ENCODE results near the gene SLAMF1. TPM values are rescaled to one million over a fixed set of nuclear protein-coding genes. Genes with fewer than 3 reads are reported as not detected.

SLAMF1 gene, protein sequence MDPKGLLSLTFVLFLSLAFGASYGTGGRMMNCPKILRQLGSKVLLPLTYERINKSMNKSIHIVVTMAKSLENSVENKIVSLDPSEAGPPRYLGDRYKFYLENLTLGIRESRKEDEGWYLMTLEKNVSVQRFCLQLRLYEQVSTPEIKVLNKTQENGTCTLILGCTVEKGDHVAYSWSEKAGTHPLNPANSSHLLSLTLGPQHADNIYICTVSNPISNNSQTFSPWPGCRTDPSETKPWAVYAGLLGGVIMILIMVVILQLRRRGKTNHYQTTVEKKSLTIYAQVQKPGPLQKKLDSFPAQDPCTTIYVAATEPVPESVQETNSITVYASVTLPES
- total RNA-seq (2014; rRNA removed; shearing (Covaris generic)): not detected in 2 replicates
- not detected in 2 replicates for polyA plus RNA-seq (2016; fragmentation: Nextera tagmentation; extraction: Ambion mirVana)
- long read RNA-seq: 0 reads

DNA sequence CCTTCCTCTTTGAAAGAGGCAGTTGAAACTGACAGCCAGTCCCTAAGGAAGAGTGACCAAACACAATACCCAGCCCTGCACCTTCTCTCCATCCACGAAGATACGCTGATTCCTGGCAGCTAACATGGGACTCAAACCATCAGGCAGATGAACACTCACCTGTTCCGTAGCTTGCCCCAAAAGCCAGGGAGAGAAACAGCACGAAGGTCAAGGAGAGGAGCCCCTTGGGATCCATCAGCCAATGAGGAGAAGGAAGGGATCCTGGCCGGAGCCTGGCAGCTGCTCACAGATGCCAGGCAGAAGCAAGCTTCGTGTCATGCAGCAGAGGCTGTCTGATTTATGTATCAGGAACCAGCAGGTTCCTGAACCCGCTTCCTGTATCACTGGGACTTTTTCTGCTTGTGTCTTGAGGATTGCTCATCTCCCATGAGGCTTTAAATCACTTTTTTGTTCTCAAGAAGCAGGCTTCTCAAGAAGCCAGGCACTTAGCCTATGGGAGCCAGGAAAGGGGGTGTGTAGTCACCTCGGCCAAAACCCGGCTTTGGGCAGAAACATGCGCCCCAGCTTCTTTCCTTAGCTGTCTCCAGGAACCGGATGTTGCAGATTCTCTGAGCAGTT lies at the start of gene SLAMF1:
SLAMF1 (minus strand) TSS at position 334 of the 618 bp plus-strand sequence; CDS start at position 235, 99 bp downstream.
- peaks cover 4% of the 10 kb centered on the region for H3K27me3 Mint-ChIP-seq (ENCODE audit: insufficient read depth, low read depth, poor library complexity)
- H3K4me1 ChIP-seq (ENCODE audit: insufficient read depth): peaks cover 12% of the 10 kb centered on the region
- no peak for TF ChIP-seq STAT1 (IDR thresholded peaks at IDR 0.05; ENCODE audit: unreplicated experiment)
- no peak for TF ChIP-seq NANOG (IDR thresholded peaks at IDR 0.05; ENCODE audit: borderline replicate concordance)
- no peak for TF ChIP-seq EZH2 (IDR thresholded peaks at IDR 0.05; ENCODE audit: low read depth, unreplicated experiment)
- TF ChIP-seq ZNF114 (CRISPR knock-in tag; IDR thresholded peaks at IDR 0.05): no peak
- TF ChIP-seq, protein P1, sequence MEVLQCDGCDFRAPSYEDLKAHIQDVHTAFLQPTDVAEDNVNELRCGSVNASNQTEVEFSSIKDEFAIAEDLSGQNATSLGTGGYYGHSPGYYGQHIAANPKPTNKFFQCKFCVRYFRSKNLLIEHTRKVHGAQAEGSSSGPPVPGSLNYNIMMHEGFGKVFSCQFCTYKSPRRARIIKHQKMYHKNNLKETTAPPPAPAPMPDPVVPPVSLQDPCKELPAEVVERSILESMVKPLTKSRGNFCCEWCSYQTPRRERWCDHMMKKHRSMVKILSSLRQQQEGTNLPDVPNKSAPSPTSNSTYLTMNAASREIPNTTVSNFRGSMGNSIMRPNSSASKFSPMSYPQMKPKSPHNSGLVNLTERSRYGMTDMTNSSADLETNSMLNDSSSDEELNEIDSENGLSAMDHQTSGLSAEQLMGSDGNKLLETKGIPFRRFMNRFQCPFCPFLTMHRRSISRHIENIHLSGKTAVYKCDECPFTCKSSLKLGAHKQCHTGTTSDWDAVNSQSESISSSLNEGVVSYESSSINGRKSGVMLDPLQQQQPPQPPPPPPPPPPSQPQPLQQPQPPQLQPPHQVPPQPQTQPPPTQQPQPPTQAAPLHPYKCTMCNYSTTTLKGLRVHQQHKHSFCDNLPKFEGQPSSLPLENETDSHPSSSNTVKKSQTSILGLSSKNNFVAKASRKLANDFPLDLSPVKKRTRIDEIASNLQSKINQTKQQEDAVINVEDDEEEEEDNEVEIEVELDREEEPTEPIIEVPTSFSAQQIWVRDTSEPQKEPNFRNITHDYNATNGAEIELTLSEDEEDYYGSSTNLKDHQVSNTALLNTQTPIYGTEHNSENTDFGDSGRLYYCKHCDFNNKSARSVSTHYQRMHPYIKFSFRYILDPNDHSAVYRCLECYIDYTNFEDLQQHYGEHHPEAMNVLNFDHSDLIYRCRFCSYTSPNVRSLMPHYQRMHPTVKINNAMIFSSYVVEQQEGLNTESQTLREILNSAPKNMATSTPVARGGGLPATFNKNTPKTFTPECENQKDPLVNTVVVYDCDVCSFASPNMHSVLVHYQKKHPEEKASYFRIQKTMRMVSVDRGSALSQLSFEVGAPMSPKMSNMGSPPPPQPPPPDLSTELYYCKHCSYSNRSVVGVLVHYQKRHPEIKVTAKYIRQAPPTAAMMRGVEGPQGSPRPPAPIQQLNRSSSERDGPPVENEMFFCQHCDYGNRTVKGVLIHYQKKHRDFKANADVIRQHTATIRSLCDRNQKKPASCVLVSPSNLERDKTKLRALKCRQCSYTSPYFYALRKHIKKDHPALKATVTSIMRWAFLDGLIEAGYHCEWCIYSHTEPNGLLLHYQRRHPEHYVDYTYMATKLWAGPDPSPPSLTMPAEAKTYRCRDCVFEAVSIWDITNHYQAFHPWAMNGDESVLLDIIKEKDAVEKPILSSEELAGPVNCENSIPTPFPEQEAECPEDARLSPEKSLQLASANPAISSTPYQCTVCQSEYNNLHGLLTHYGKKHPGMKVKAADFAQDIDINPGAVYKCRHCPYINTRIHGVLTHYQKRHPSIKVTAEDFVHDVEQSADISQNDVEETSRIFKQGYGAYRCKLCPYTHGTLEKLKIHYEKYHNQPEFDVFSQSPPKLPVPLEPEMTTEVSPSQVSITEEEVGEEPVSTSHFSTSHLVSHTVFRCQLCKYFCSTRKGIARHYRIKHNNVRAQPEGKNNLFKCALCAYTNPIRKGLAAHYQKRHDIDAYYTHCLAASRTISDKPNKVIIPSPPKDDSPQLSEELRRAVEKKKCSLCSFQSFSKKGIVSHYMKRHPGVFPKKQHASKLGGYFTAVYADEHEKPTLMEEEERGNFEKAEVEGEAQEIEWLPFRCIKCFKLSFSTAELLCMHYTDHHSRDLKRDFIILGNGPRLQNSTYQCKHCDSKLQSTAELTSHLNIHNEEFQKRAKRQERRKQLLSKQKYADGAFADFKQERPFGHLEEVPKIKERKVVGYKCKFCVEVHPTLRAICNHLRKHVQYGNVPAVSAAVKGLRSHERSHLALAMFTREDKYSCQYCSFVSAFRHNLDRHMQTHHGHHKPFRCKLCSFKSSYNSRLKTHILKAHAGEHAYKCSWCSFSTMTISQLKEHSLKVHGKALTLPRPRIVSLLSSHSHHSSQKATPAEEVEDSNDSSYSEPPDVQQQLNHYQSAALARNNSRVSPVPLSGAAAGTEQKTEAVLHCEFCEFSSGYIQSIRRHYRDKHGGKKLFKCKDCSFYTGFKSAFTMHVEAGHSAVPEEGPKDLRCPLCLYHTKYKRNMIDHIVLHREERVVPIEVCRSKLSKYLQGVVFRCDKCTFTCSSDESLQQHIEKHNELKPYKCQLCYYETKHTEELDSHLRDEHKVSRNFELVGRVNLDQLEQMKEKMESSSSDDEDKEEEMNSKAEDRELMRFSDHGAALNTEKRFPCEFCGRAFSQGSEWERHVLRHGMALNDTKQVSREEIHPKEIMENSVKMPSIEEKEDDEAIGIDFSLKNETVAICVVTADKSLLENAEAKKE (CRISPR knock-in tag; IDR thresholded peaks at IDR 0.05): no peak
- TF ChIP-seq, protein P2, sequence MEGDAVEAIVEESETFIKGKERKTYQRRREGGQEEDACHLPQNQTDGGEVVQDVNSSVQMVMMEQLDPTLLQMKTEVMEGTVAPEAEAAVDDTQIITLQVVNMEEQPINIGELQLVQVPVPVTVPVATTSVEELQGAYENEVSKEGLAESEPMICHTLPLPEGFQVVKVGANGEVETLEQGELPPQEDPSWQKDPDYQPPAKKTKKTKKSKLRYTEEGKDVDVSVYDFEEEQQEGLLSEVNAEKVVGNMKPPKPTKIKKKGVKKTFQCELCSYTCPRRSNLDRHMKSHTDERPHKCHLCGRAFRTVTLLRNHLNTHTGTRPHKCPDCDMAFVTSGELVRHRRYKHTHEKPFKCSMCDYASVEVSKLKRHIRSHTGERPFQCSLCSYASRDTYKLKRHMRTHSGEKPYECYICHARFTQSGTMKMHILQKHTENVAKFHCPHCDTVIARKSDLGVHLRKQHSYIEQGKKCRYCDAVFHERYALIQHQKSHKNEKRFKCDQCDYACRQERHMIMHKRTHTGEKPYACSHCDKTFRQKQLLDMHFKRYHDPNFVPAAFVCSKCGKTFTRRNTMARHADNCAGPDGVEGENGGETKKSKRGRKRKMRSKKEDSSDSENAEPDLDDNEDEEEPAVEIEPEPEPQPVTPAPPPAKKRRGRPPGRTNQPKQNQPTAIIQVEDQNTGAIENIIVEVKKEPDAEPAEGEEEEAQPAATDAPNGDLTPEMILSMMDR (conservative IDR thresholded peaks at IDR 0.05; ENCODE audit: low read depth in 2 of 2): no peak
- no peak for TF ChIP-seq EZH2phosphoT487 (IDR thresholded peaks at IDR 0.05; ENCODE audit: unreplicated experiment)
- no peak for TF ChIP-seq JUNB (IDR thresholded peaks at IDR 0.05; ENCODE audit: unreplicated experiment)
- no peak for TF ChIP-seq ZNF331 (CRISPR knock-in tag; IDR thresholded peaks at IDR 0.05; ENCODE audit: low read depth)
- no peak for TF ChIP-seq POLR2AphosphoS5 (IDR thresholded peaks at IDR 0.05; ENCODE audit: low read depth)
- TF ChIP-seq, protein P3, sequence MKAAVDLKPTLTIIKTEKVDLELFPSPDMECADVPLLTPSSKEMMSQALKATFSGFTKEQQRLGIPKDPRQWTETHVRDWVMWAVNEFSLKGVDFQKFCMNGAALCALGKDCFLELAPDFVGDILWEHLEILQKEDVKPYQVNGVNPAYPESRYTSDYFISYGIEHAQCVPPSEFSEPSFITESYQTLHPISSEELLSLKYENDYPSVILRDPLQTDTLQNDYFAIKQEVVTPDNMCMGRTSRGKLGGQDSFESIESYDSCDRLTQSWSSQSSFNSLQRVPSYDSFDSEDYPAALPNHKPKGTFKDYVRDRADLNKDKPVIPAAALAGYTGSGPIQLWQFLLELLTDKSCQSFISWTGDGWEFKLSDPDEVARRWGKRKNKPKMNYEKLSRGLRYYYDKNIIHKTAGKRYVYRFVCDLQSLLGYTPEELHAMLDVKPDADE (IDR thresholded peaks at IDR 0.05): no peak
- no peak for TF ChIP-seq CREB1 (CRISPR knock-in tag; IDR thresholded peaks at IDR 0.05; ENCODE audit: low read depth)
- TF ChIP-seq, protein P4, sequence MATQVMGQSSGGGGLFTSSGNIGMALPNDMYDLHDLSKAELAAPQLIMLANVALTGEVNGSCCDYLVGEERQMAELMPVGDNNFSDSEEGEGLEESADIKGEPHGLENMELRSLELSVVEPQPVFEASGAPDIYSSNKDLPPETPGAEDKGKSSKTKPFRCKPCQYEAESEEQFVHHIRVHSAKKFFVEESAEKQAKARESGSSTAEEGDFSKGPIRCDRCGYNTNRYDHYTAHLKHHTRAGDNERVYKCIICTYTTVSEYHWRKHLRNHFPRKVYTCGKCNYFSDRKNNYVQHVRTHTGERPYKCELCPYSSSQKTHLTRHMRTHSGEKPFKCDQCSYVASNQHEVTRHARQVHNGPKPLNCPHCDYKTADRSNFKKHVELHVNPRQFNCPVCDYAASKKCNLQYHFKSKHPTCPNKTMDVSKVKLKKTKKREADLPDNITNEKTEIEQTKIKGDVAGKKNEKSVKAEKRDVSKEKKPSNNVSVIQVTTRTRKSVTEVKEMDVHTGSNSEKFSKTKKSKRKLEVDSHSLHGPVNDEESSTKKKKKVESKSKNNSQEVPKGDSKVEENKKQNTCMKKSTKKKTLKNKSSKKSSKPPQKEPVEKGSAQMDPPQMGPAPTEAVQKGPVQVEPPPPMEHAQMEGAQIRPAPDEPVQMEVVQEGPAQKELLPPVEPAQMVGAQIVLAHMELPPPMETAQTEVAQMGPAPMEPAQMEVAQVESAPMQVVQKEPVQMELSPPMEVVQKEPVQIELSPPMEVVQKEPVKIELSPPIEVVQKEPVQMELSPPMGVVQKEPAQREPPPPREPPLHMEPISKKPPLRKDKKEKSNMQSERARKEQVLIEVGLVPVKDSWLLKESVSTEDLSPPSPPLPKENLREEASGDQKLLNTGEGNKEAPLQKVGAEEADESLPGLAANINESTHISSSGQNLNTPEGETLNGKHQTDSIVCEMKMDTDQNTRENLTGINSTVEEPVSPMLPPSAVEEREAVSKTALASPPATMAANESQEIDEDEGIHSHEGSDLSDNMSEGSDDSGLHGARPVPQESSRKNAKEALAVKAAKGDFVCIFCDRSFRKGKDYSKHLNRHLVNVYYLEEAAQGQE (IDR thresholded peaks at IDR 0.05; ENCODE audit: unreplicated experiment): no peak
- H3K27me3 ChIP-seq (ENCODE audit: insufficient read depth): no peaks in the 10 kb centered on the region
- no peaks in the 10 kb centered on the region for H3K79me2 ChIP-seq (replicated peaks; ENCODE audit: insufficient read depth)
- H3K4me2 ChIP-seq: no peak within 1 kb of the TSS
- H3K4me1 Mint-ChIP-seq: peaks cover 11% of the 10 kb centered on the region
- no peak within 1 kb of the TSS; the same call in 2 of the 3 replicates for H3K4me3 Mint-ChIP-seq
- H3K4me3 ChIP-seq: no peak within 1 kb of the TSS
- peak within 1 kb of the TSS; percentile 59 for H2AFZ ChIP-seq
- H3K9me2 ChIP-seq (ENCODE audit: insufficient read depth): peaks cover 5% of the 10 kb centered on the region; the same call in 1 of the 2 replicates
- H3K36me3 ChIP-seq (ENCODE audit: insufficient read depth): no peaks in the 10 kb centered on the region
- H3K9me3 Mint-ChIP-seq: no peaks in the 10 kb centered on the region
- DNase-seq (ENCODE audit: low spot score) (no peak), ATAC-seq (no peak)
- no peak within 1 kb of the TSS for H3K27ac ChIP-seq (ENCODE audit: low read depth)
- H3K27ac Mint-ChIP-seq: 0 out of 2 replicates have a peak within 1 kb of the TSS, but pooled peaks have one; percentile 17
- H4K20me1 ChIP-seq (replicated peaks; ENCODE audit: insufficient read depth): no peaks in the 10 kb centered on the region
- no peaks in the 10 kb centered on the region for H3F3A ChIP-seq (replicated peaks; ENCODE audit: low read depth)
- no peaks in the 10 kb centered on the region for H3K36me3 Mint-ChIP-seq (ENCODE audit: low read depth)

All from GM23338 (cell line).